ENCODE measurements around the gene APBA2. TPM values are rescaled to one million over a fixed set of nuclear protein-coding genes. Genes with fewer than 3 reads are reported as not detected.

APBA2 gene
- total RNA-seq, 1 donor from 2014 or later, result 51.4 TPM

DNA sequence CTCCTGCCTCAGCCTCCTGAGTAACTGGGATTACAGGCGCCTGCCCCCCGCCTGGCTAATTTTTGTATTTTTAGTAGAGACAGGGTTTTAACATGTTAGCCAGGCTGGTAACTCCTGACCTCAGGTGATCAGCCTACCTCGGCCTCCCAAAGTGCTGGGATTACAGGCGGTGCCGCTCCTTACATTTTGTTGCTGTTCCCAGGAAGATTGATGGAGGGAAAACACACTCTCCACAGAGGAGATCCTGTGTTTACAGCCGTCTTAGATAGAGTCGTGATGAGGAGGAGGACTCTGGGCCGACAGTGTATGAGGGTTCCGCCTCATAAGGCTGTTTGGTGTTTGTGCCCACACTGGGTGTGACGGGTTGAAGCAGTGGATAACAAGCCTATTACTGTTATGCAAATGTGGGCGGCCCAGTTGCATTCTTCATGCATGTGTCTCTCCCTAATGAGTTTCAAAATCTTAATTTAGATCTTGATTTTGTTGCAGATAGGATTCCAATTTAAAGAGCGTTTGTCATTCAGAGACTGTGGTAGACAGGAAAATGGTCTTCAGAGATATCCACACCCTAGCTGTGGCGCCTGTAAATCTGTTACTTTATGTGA, 60.0 kb downstream of the APBA2 start:
- DNase-seq (ENCODE audit: low read depth), result no peak
- TF ChIP-seq, protein P1, sequence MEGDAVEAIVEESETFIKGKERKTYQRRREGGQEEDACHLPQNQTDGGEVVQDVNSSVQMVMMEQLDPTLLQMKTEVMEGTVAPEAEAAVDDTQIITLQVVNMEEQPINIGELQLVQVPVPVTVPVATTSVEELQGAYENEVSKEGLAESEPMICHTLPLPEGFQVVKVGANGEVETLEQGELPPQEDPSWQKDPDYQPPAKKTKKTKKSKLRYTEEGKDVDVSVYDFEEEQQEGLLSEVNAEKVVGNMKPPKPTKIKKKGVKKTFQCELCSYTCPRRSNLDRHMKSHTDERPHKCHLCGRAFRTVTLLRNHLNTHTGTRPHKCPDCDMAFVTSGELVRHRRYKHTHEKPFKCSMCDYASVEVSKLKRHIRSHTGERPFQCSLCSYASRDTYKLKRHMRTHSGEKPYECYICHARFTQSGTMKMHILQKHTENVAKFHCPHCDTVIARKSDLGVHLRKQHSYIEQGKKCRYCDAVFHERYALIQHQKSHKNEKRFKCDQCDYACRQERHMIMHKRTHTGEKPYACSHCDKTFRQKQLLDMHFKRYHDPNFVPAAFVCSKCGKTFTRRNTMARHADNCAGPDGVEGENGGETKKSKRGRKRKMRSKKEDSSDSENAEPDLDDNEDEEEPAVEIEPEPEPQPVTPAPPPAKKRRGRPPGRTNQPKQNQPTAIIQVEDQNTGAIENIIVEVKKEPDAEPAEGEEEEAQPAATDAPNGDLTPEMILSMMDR (IDR thresholded peaks at IDR 0.05; ENCODE audit: insufficient read depth, low read length, poor library complexity, severe bottlenecking), result no peak
- Histone ChIP-seq H3K36me3 (ENCODE audit: control insufficient read depth, insufficient read depth, low read length) (no peaks in the 10 kb centered on the region), H3K4me3 (ENCODE audit: low read depth, low read length) (no peak overlapping the region), H3K27me3 (ENCODE audit: control insufficient read depth, insufficient read depth, low read length) (no peaks in the 10 kb centered on the region)

DNA sequence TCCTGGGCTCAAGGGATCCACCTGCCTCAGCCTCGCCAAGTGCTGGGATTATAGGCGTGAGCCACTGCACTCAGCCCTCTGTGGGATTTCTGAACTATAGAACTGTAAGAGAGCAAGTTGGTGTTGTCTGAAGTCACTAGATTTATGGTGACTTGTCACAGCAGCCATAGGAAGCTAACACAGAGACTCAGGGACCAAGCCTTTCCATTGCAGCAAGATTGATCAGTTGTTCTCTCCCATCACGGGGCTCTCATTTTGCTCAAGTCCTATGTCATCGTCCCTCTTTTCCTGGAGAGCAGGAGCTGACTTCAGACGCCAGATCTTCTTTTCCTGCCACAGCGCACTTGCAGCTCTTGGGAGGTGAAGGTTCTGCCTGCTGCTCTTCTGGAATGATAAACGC, 61.0 kb downstream of the APBA2 start:
- DNase-seq (ENCODE audit: low read depth), result no peak
- H3K27me3 ChIP-seq (ENCODE audit: control insufficient read depth, insufficient read depth, low read length), result no peaks in the 10 kb centered on the region
- H3K4me3 ChIP-seq (ENCODE audit: low read depth, low read length), result no peak overlapping the region
- TF ChIP-seq, protein P1 (IDR thresholded peaks at IDR 0.05; ENCODE audit: insufficient read depth, low read length, poor library complexity, severe bottlenecking), result no peak
- H3K36me3 ChIP-seq (ENCODE audit: control insufficient read depth, insufficient read depth, low read length), result no peaks in the 10 kb centered on the region

DNA sequence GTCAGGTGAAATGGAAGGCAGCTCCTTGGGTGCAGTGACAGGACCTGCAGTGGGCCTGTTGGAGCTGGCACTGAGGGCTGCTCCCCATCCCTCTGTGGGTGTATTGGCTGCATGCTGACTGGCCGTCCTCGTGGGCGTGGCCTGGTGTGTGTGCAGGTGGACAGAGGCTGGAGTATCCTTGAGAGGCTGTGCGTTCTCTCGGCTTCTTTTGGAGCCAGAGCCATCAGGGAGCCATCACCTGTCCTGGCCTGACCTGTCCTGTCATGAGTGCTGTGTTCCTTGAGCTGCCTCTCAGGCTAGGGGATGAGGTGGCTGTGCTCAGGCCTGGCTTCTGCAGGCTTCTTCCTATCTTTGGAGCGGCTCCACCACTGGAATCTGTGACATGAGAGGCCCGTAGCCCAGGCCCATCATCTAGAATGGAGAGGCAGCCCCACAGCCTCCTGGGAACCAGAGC, 61.5 kb downstream of the APBA2 start:
- Histone ChIP-seq H3K27me3 (ENCODE audit: control insufficient read depth, insufficient read depth, low read length) (no peaks in the 10 kb centered on the region), H3K4me3 (ENCODE audit: low read depth, low read length) (no peak overlapping the region), H3K36me3 (ENCODE audit: control insufficient read depth, insufficient read depth, low read length) (no peaks in the 10 kb centered on the region)
- DNase-seq (ENCODE audit: low read depth), result no peak
- TF ChIP-seq, protein P1 (IDR thresholded peaks at IDR 0.05; ENCODE audit: insufficient read depth, low read length, poor library complexity, severe bottlenecking), result no peak

DNA sequence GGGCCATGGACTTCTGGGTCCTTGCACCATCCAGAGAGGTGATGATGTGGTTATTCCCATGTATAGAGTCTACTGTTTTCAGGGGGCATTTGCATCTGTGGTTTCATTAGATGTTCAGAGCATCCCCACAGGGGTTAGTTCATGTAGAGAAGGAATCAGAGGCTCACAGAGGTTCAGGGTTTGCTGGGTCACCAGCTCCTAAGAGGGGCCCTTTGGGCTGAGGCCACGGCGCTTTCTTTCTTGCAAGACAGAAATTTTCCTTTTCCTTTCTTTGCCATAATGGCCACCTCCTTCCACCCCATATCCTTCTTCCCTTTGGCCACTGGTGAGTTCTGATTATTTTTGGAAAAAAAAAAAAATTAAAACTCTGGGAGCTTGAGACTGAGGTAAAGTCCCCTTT, 62.3 kb downstream of the APBA2 start:
- Histone ChIP-seq H3K27me3 (ENCODE audit: control insufficient read depth, insufficient read depth, low read length) (no peaks in the 10 kb centered on the region), H3K4me3 (ENCODE audit: low read depth, low read length) (no peak overlapping the region), H3K36me3 (ENCODE audit: control insufficient read depth, insufficient read depth, low read length) (no peaks in the 10 kb centered on the region)
- TF ChIP-seq, protein P1 (IDR thresholded peaks at IDR 0.05; ENCODE audit: insufficient read depth, low read length, poor library complexity, severe bottlenecking), result no peak
- DNase-seq (ENCODE audit: low read depth), result no peak

DNA sequence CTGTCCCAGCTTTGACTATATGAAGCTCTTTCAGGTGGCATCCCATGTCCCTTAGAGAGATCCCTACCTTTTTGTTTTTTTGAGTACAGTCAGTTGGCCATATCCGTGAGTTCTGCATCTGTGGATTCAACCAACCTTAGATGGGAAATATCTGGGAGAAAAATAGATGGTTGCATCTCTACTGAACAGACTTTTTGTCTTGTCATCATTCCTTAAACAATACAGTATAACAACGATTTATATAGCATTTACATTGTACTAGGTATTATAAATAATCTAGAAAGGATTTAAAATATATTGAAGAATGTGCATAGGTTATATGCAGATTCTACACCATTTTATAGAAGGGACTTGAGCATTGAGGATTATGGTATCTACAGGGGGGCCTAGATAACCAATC, 65.1 kb downstream of the APBA2 start:
- no peaks in the 10 kb centered on the region for H3K27me3 ChIP-seq (ENCODE audit: control insufficient read depth, insufficient read depth, low read length)
- no peak for DNase-seq (ENCODE audit: low read depth)
- H3K4me3 ChIP-seq (ENCODE audit: low read depth, low read length), result no peak overlapping the region
- TF ChIP-seq, protein P1 (IDR thresholded peaks at IDR 0.05; ENCODE audit: insufficient read depth, low read length, poor library complexity, severe bottlenecking), result no peak
- H3K36me3 ChIP-seq (ENCODE audit: control insufficient read depth, insufficient read depth, low read length), result no peaks in the 10 kb centered on the region
